HepG2 (cell line): ENCODE measurements around the gene TLCD5. TPM values are rescaled to one million over a fixed set of nuclear protein-coding genes. Genes with fewer than 3 reads are reported as not detected.

ENCODE experiments used
- ATAC-seq: fragments of 200-7000 bp; cut with Tn5 transposase; 3 replicates; pipeline ENCODE4 v1.9.1; 2020; ENCODE audit warnings: mild to moderate bottlenecking, moderate library complexity
- Bru-seq: library from RNA; stranded (reverse); fragments of 400-500 nt; gene quantifications from one replicate; lab custom pipeline; 2021; lab: Mats Ljungman, UMichigan
- BruChase-seq, 2 experiments: library from RNA; stranded (reverse); fragments of 400-500 nt; gene quantifications; one replicate each; lab custom pipeline; 2021; lab: Mats Ljungman, UMichigan
- BruUV-seq: library from RNA; stranded (reverse); fragments of 400-500 nt; replicated peaks from 2 replicates; lab custom pipeline; 2021; lab: Mats Ljungman, UMichigan
- CTCF ChIA-PET: fragments of 300-600 bp; formaldehyde crosslinking; extraction: SDS; loops from one replicate; lab custom pipeline; 2021; ENCODE audit warnings: low total read pairs, inconsistent platforms, low intra/inter-chr PET ratio; lab: Yijun Ruan, JAX
- POLR2A ChIA-PET: fragments of 350-600 bp; sonication (Branson Sonifier 250); formaldehyde crosslinking; loops from one replicate; lab custom pipeline; 2020; ENCODE audit warnings: antibody characterized with exemption, inconsistent platforms; lab: Yijun Ruan, JAX
- DNase-seq: peaks from one replicate; pipeline ENCODE4 v3.0.0-alpha.2; 2015; ENCODE audit warnings: low spot score
- FAIRE-seq: peaks from 3 replicates; lab custom pipeline; 2011; peaks lifted over from hg19 to GRCh38; lab: Jason Lieb, UNC
- H2AFZ ChIP-seq: one replicate; pipeline ENCODE4 v1.6.1; 2011; ENCODE audit warnings: low read length, inconsistent platforms
- H3K27ac ChIP-seq: fragments of 300-600 bp; 3 replicates; pipeline ENCODE4 v1.8.0; 2011; ENCODE audit warnings: mixed run types, mild to moderate bottlenecking, mixed read lengths, low read length, inconsistent platforms; ENCODE audit not compliant: insufficient read depth; ENCODE audit errors: extremely low read length
- H3K27me3 ChIP-seq, 2 experiments: fragments of 200-600 bp in 1 of 2; 2 replicates in 1 of 2; 3 replicates in 1 of 2; pipeline versions ENCODE4 v1.6.0 to v1.8.0; 2011; ENCODE audit warnings: low read length in 2 of 2, mild to moderate bottlenecking in 2 of 2, moderate library complexity in 2 of 2, inconsistent platforms in 1 of 2; ENCODE audit not compliant: insufficient read depth in 2 of 2, control insufficient read depth in 1 of 2
- H3K36me3 ChIP-seq, 2 experiments: fragments of 200-600 bp in 1 of 2; replicated peaks in 1 of 2; 2 replicates in 1 of 2; 3 replicates in 1 of 2; pipeline versions ENCODE4 v1.5.1 to v1.8.0; 2011; ENCODE audit warnings: low read length in 2 of 2, inconsistent platforms in 1 of 2; ENCODE audit not compliant: insufficient read depth in 2 of 2, control insufficient read depth in 1 of 2
- H3K4me1 ChIP-seq: 2 replicates; pipeline ENCODE4 v1.5.1; 2012; ENCODE audit warnings: low read length, inconsistent platforms; ENCODE audit not compliant: insufficient read depth
- H3K4me2 ChIP-seq: 2 replicates; pipeline ENCODE4 v1.6.0; 2011; ENCODE audit warnings: low read depth, low read length, inconsistent platforms
- H3K4me3 ChIP-seq, 3 experiments: fragments of 200-600 bp in 1 of 3; sonication (generic), shearing (Covaris generic) in 1 of 3; replicated peaks in 1 of 3; 2 replicates each; pipeline ENCODE4 v1.5.1; 2011 to 2016; ENCODE audit warnings: low read length in 3 of 3, inconsistent platforms in 2 of 3, low read depth in 2 of 3, mild to moderate bottlenecking in 2 of 3, control low read depth in 1 of 3, mixed read lengths in 1 of 3; ENCODE audit not compliant: insufficient read depth in 1 of 3
- H3K79me2 ChIP-seq: one replicate; pipeline ENCODE4 v1.6.1; 2011; ENCODE audit warnings: low read length, inconsistent platforms; ENCODE audit not compliant: insufficient read depth
- H3K9ac ChIP-seq: 2 replicates; pipeline ENCODE4 v1.6.0; 2011; ENCODE audit warnings: mild to moderate bottlenecking, low read depth, low read length, inconsistent platforms; ENCODE audit not compliant: insufficient read depth
- H3K9me3 ChIP-seq: 2 replicates; pipeline ENCODE4 v1.5.1; 2012; ENCODE audit warnings: mild to moderate bottlenecking, low read length
- H4K20me1 ChIP-seq: 2 replicates; pipeline ENCODE4 v1.6.0; 2011; ENCODE audit warnings: inconsistent platforms, mild to moderate bottlenecking, low read length, moderate library complexity; ENCODE audit not compliant: insufficient read depth
- AKAP8 ChIP-seq: sonication (generic); formaldehyde crosslinking; IDR thresholded peaks from 2 replicates; pipeline ENCODE4 v1.5.1; 2020; ENCODE audit warnings: mild to moderate bottlenecking, missing genetic modification reagents
- ARID2 ChIP-seq: sonication (generic); formaldehyde crosslinking; IDR thresholded peaks from 2 replicates; pipeline ENCODE4 v1.8.1; 2022; ENCODE audit warnings: mild to moderate bottlenecking, missing genetic modification reagents, borderline replicate concordance
- KMT2A ChIP-seq: sonication (generic); formaldehyde crosslinking; IDR thresholded peaks from 2 replicates; pipeline ENCODE4 v1.4.0; 2020; ENCODE audit warnings: missing genetic modification reagents
- KMT2B ChIP-seq: IDR thresholded peaks from 2 replicates; pipeline ENCODE4 v1.6.1; 2016; ENCODE audit warnings: missing genetic modification reagents, missing compliant biosample characterization
- MAFF ChIP-seq: IDR thresholded peaks from 2 replicates; pipeline ENCODE4 v1.6.1; 2011; ENCODE audit warnings: low read depth, low read length, improper control_type of control experiment
- NONO ChIP-seq, 2 experiments: fragments of 450-650 bp in 1 of 2; sonication (generic) in 1 of 2; formaldehyde crosslinking in 1 of 2; IDR thresholded peaks in 1 of 2; conservative IDR thresholded peaks in 1 of 2; 2 replicates each; pipeline versions ENCODE4 v1.6.1 to v1.8.0; 2017 to 2022; ENCODE audit warnings: mild to moderate bottlenecking in 1 of 2, missing genetic modification reagents in 1 of 2, moderate library complexity in 1 of 2
- PPARG ChIP-seq: conservative IDR thresholded peaks from 2 replicates; pipeline ENCODE4 v1.6.1; 2016; ENCODE audit warnings: missing biosample characterization, missing genetic modification reagents
- ZKSCAN5 ChIP-seq: sonication (generic); formaldehyde crosslinking; IDR thresholded peaks from 2 replicates; pipeline ENCODE4 v1.5.1; 2020; ENCODE audit warnings: mild to moderate bottlenecking, missing genetic modification reagents
- ZNF709 ChIP-seq: sonication (generic); formaldehyde crosslinking; IDR thresholded peaks from 2 replicates; pipeline ENCODE4 v1.5.0; 2020; ENCODE audit warnings: mild to moderate bottlenecking, missing genetic modification reagents
- ZNF773 ChIP-seq: sonication (generic); formaldehyde crosslinking; IDR thresholded peaks from 2 replicates; pipeline ENCODE4 v1.4.0; 2020; ENCODE audit warnings: missing genetic modification reagents, borderline replicate concordance
- ZSCAN31 ChIP-seq: sonication (generic); formaldehyde crosslinking; IDR thresholded peaks from 2 replicates; pipeline ENCODE4 v1.5.0; 2020; ENCODE audit warnings: low read depth, mild to moderate bottlenecking, missing genetic modification reagents
- WGBS: methylation state at CpG from one replicate; pipeline ENCODE4 v1.1.6; 2017; ENCODE audit warnings: low lambda C conversion rate; 5-methylcytosine and 5-hydroxymethylcytosine counted together
- in situ Hi-C: cut with HindIII; loops from 2 replicates; pipeline ENCODE4 v1.10.0; 2017; ENCODE audit warnings: low pct_unique_long_range_greater_than_20kb; ENCODE audit not compliant: extremely low pct_ligation_motif_present
- intact Hi-C: fragments of 100-400 bp; cut with micrococcal nuclease; formaldehyde crosslinking; loops from one replicate; pipeline ENCODE4 v1.10.0; 2022; ENCODE audit not compliant: unreplicated experiment
- long read RNA-seq, 2 experiments: library from RNA in 1 of 2; library from polyadenylated mRNA in 1 of 2; stranded (forward) in 1 of 2; unstranded in 1 of 2; transcript quantifications; one replicate each; pipeline ENCODE4 v2.0.0, GENCODE V29; 2019 to 2022
- polyA minus RNA-seq, 3 experiments: library from RNA; depleted of rRNA, polyadenylated mRNA; stranded (reverse); fragments of >200 nt; gene quantifications; 2 replicates each; pipeline ENCODE4 v1.2.3, GENCODE V29; 2011; ENCODE audit warnings: low replicate concordance in 1 of 3
- polyA plus RNA-seq, 8 experiments: library from polyadenylated mRNA; depleted of rRNA in 3 of 8; stranded (reverse) in 7 of 8; unstranded in 1 of 8; fragments of >200 nt; fragmentation: Illumina TruSeq in 4 of 8; extraction: Trizol in 4 of 8; gene quantifications; 2 replicates each; pipeline versions ENCODE4 v1.2.1 to v1.2.3, GENCODE V29; 2011 to 2016; ENCODE audit warnings: low read depth in 4 of 8, missing spikeins in 1 of 8, mixed read lengths in 1 of 8; ENCODE audit not compliant: insufficient read depth in 1 of 8
- total RNA-seq, 5 experiments: library from RNA; depleted of rRNA; stranded (reverse); fragments of >200 nt; fragmentation: Illumina TruSeq; extraction: Trizol; gene quantifications; 2 replicates each; pipeline ENCODE4 v1.2.3, GENCODE V29; 2016; ENCODE audit warnings: low read depth in 1 of 5
- TF ChIP-seq, protein P1 (sequence below): sonication (generic); formaldehyde crosslinking; IDR thresholded peaks from 2 replicates; pipeline ENCODE4 v1.5.0; 2020; ENCODE audit warnings: missing genetic modification reagents, mild to moderate bottlenecking, borderline replicate concordance
- TF ChIP-seq, protein P2 (sequence below): sonication (generic); formaldehyde crosslinking; IDR thresholded peaks from 2 replicates; pipeline ENCODE4 v1.5.1; 2020; ENCODE audit warnings: mild to moderate bottlenecking, missing genetic modification reagents, moderate library complexity

Gene TLCD5
- total RNA-seq (2016; rRNA removed; fragmentation: Illumina TruSeq; extraction: Trizol), result 4.1 and 6.1 TPM in 2 replicates
- 9.6 and 10.5 TPM in 2 replicates for total RNA-seq (2016; cell fraction: cytosol; rRNA removed; fragmentation: Illumina TruSeq; extraction: Trizol; ENCODE audit: low read depth)
- 3.9 and 5.8 TPM in 2 replicates for total RNA-seq (2016; cell fraction: insoluble cytoplasmic fraction; rRNA removed; fragmentation: Illumina TruSeq; extraction: Trizol)
- total RNA-seq (2016; cell fraction: membrane; rRNA removed; fragmentation: Illumina TruSeq; extraction: Trizol), result 9.2 and 11.6 TPM in 2 replicates
- 5.6 and 5.9 TPM in 2 replicates for total RNA-seq (2016; cell fraction: nucleus; rRNA removed; fragmentation: Illumina TruSeq; extraction: Trizol)
- 7.2 and 7.6 TPM in 2 replicates for polyA plus RNA-seq (2011; rRNA removed)
- 5.8 and 7.1 TPM in 2 replicates for polyA plus RNA-seq (2011; cell fraction: cytosol; rRNA removed)
- 10.9 and 15.5 TPM in 2 replicates for polyA plus RNA-seq (2011; cell fraction: nucleus; rRNA removed)
- polyA plus RNA-seq (2012), result 3.8 and 5.5 TPM in 2 replicates
- polyA plus RNA-seq (2016; cell fraction: cytosol; fragmentation: Illumina TruSeq; extraction: Trizol; ENCODE audit: low read depth), result 12.4 and 13.2 TPM in 2 replicates
- polyA plus RNA-seq (2016; cell fraction: insoluble cytoplasmic fraction; fragmentation: Illumina TruSeq; extraction: Trizol; ENCODE audit: low read depth), result 3.1 and 3.6 TPM in 2 replicates
- polyA plus RNA-seq (2016; cell fraction: membrane; fragmentation: Illumina TruSeq; extraction: Trizol; ENCODE audit: low read depth), result 8.8 and 10.0 TPM in 2 replicates
- polyA plus RNA-seq (2016; cell fraction: nucleus; fragmentation: Illumina TruSeq; extraction: Trizol; ENCODE audit: insufficient read depth, low read depth), result 10.3 and 11.4 TPM in 2 replicates
- polyA minus RNA-seq (2011; rRNA and poly(A)+ RNA removed; ENCODE audit: low replicate concordance), result 9.7 and 11.0 TPM in 2 replicates
- polyA minus RNA-seq (2011; cell fraction: cytosol; rRNA and poly(A)+ RNA removed), result 2.6 and 3.7 TPM in 2 replicates
- polyA minus RNA-seq (2011; cell fraction: nucleus; rRNA and poly(A)+ RNA removed), result 4.5 and 8.3 TPM in 2 replicates
- Bru-seq, nascent RNA, result percentile 73 among the genes with signal in this experiment
- BruChase-seq, experiment 1, labeled RNA remaining after a 6-hour chase, result percentile 77 among the genes with signal in this experiment
- percentile 74 among the genes with signal in this experiment for BruChase-seq, experiment 2, labeled RNA remaining after a 2-hour chase
- long read RNA-seq, experiment 1, full-length matches to known transcripts, result 7 of 13 reads
- long read RNA-seq, experiment 1, partial matches to known transcripts, result 0 of 13 reads
- long read RNA-seq, experiment 1, other reads (novel, unspliced or antisense), result 6 of 13 reads
- long read RNA-seq, experiment 2, full-length matches to known transcripts, result 10 of 27 reads
- long read RNA-seq, experiment 2, partial matches to known transcripts, result 3 of 27 reads
- long read RNA-seq, experiment 2, other reads (novel, unspliced or antisense), result 14 of 27 reads

DNA sequence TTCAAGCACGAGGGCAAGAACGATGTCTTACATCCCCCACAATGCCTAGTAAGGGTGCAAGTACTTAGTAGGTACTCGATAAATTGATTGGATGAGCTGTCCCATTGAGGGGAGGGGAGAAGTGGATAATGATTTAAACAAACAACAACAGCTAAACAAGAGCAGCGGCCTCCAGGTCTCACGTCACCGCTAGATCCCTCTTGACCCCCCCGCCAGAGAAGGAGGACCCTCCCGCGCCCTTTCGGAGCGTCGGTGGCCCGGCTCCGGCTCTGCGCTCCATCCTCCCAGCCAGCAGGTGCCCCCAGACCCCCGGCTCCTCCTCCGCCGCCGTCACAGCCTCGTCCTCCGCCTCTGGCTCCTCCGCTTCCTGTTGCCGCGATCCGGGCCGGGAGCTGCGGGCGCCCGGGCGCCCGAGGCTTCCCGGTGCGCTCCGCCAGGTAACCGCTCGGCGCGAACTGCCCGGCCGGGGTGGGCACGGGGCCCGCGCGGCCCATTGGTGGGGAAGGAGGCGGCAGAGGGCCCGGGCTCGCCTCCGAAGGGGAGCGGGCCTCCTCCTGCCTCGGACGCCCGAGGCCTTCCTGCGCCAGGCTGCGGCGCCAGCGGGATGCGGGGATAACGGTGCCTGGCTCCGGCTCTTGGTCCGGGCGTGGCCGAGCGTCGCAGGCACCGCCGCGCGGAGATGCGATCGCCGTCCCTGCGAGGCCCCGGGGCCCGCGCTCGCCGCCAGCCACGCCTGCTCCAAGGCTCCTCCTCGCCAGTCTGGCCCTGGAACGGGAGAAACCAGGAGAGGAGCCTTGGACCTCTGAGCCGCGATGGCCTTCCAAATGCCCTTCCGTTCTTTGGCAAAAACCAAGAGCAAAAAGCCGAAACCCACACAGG, at the start of gene TLCD5:
TLCD5 (plus strand) TSS at position 368 of the 879 bp plus-strand sequence. CDS start 2,143 bp downstream, outside the sequence.
- WGBS, result 1% methylated on average over 15 of the region's 84 CpGs
- in situ Hi-C loops, result no loop called here
- CTCF ChIA-PET, result no interaction called here
- intact Hi-C loops, result no loop called here
- POLR2A ChIA-PET, result interaction anchor here (1.2 kb wide), 1 partner anchor 10 kb away, joined by 4 read pairs; no protein-coding TSS in a partner anchor
- peaks cover 23% of the 10 kb centered on the region for H3K4me1 ChIP-seq
- no peak within 1 kb of the TSS for H2AFZ ChIP-seq
- no peak for FAIRE-seq
- no peaks in the 10 kb centered on the region for H4K20me1 ChIP-seq
- H3K36me3 ChIP-seq, result peaks cover 0 to 2% of the 10 kb centered on the region in 2 experiments; a peak in 2 of 5 replicates
- peak within 1 kb of the TSS; percentile 61 for H3K9ac ChIP-seq
- DNase-seq, result peak; percentile 53
- peak within 1 kb of the TSS; percentile 46 for H3K27ac ChIP-seq
- peaks cover 0 to 28% of the 10 kb centered on the region in 2 experiments; a peak in 3 of 5 replicates for H3K27me3 ChIP-seq
- no peaks in the 10 kb centered on the region for H3K9me3 ChIP-seq
- ATAC-seq, result peak; percentile 93
- H3K4me2 ChIP-seq, result peak within 1 kb of the TSS; percentile 70
- H3K79me2 ChIP-seq, result no peaks in the 10 kb centered on the region
- BruUV-seq, result no TSS peak
- peak within 1 kb of the TSS; percentile 57 to 78 (median 78) for H3K4me3 ChIP-seq
- TF ChIP-seq ZNF773 (CRISPR knock-in tag) (0 out of 2 replicates have a peak, but pooled peaks have one; percentile 41), PPARG (CRISPR knock-in tag) (0 out of 2 replicates have a peak, but pooled peaks have one; percentile 20), ZKSCAN5 (CRISPR knock-in tag) (no peak), KMT2A (CRISPR knock-in tag) (peak; percentile 12; the same call in 1 of the 2 replicates), NONO (IDR thresholded peaks at IDR 0.05) (no peak), NONO (CRISPR knock-in tag; conservative IDR thresholded peaks at IDR 0.05) (0 out of 2 replicates have a peak, but pooled peaks have one; percentile 26), ZNF709 (CRISPR knock-in tag) (peak; percentile 83; the same call in 1 of the 2 replicates), ARID2 (CRISPR knock-in tag) (no peak), MAFF (no peak), KMT2B (CRISPR knock-in tag) (0 out of 2 replicates have a peak, but pooled peaks have one; percentile 17), ZSCAN31 (CRISPR knock-in tag) (peak; percentile 39; the same call in 1 of the 2 replicates), AKAP8 (0 out of 2 replicates have a peak, but pooled peaks have one; percentile 31)
- TF ChIP-seq, protein P1, sequence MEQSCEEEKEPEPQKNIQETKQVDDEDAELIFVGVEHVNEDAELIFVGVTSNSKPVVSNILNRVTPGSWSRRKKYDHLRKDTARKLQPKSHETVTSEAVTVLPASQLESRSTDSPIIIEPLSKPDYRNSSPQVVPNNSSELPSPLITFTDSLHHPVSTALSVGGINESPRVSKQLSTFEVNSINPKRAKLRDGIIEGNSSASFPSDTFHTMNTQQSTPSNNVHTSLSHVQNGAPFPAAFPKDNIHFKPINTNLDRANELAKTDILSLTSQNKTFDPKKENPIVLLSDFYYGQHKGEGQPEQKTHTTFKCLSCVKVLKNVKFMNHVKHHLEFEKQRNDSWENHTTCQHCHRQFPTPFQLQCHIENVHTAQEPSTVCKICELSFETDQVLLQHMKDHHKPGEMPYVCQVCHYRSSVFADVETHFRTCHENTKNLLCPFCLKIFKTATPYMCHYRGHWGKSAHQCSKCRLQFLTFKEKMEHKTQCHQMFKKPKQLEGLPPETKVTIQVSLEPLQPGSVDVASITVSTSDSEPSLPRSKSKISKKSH (CRISPR knock-in tag), result 0 out of 2 replicates have a peak, but pooled peaks have one; percentile 50
- TF ChIP-seq, protein P2, sequence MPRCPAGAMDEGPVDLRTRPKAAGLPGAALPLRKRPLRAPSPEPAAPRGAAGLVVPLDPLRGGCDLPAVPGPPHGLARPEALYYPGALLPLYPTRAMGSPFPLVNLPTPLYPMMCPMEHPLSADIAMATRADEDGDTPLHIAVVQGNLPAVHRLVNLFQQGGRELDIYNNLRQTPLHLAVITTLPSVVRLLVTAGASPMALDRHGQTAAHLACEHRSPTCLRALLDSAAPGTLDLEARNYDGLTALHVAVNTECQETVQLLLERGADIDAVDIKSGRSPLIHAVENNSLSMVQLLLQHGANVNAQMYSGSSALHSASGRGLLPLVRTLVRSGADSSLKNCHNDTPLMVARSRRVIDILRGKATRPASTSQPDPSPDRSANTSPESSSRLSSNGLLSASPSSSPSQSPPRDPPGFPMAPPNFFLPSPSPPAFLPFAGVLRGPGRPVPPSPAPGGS (CRISPR knock-in tag), result peak; percentile 78; the same call in 1 of the 2 replicates
